NK-92 (cell line): ENCODE measurements around the gene GPER1.
"Not testable (repeated sequence)": the region's sequence is repeated elsewhere in the genome, so short reads cannot be mapped to it uniquely, and the experiment has no call there.

ENCODE experiments used
- DNase-seq: peaks from one replicate; lab custom pipeline; 2025; ENCODE audit not compliant: unreplicated experiment; lab: John Stamatoyannopoulos, UW

GPER1 gene

GRCh38 chr7:1087952-1088920, at the start of gene GPER1:
TSS of gene GPER1 (plus strand) at chr7:1088113. CDS start at chr7:1091729, 3,616 bp downstream.
- no peak for DNase-seq

- not testable (repeated sequence) for DNase-seq
These were observed 47.7 kb upstream of the GPER1 start for GRCh38 chr7:1040233-1040632.

GRCh38 chr7:1040790-1041189, 47.1 kb upstream of the GPER1 start:
- no peak for DNase-seq

GRCh38 chr7:1041551-1042491, 46.1 kb upstream of the GPER1 start:
- DNase-seq: no peak

- no peak for DNase-seq
These were observed 45.5 kb upstream of the GPER1 start for GRCh38 chr7:1042492-1042833.

GRCh38 chr7:1043552-1044188, 44.2 kb upstream of the GPER1 start:
- no peak for DNase-seq

GRCh38 chr7:1044189-1045068, 43.5 kb upstream of the GPER1 start, which contains the start of gene GPR146:
TSS of gene GPR146 (plus strand) at chr7:1044546. CDS start at chr7:1057516, 12,970 bp downstream.
- DNase-seq: peak; percentile 14

GRCh38 chr7:1045069-1046063, 42.5 kb upstream of the GPER1 start:
- DNase-seq: no peak

GRCh38 chr7:1046722-1047679, 40.9 kb upstream of the GPER1 start:
- no peak for DNase-seq

GRCh38 chr7:1049006-1049741, 38.7 kb upstream of the GPER1 start:
- no peak for DNase-seq

- no peak for DNase-seq
These were observed 38.1 kb upstream of the GPER1 start for GRCh38 chr7:1049801-1050200.

- DNase-seq: no peak
These were observed 37.5 kb upstream of the GPER1 start for GRCh38 chr7:1050254-1050906.

- DNase-seq: no peak
These were observed 36.8 kb upstream of the GPER1 start for GRCh38 chr7:1050956-1051690.

GRCh38 chr7:1052031-1052818, 35.7 kb upstream of the GPER1 start:
- DNase-seq: no peak

- DNase-seq: no peak
These were observed 34.9 kb upstream of the GPER1 start for GRCh38 chr7:1053002-1053411.
